DMS79 (cell line): Measurements from ENCODE around the gene TMX3.

ENCODE experiments used
- DNase-seq: peaks from one replicate; lab custom pipeline; 2025; lab: John Stamatoyannopoulos, UW

Gene TMX3

DNA sequence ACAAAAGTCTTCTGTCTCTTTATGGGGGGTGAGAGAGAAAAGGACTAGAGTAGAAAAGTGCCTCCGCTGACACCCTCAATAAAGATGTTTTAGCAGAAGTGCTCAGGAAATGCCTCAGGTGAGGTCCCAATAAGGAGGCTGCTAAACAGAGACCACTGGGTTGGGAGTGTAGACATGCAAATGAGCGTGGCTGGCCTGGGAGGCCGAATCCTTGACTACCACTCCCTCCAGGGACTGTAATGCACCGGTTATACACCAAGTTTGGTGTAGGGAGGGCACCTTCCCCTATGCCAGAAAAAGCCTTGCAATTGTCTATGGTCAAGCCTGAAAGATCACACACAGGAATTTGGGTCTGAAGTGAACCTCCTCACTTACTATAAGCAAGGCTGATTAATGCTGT lies 1.8 kb downstream of the TMX3 start:
- DNase-seq: no peak

GRCh38 chr18:68707646-68708045 lies 7.3 kb downstream of the TMX3 start:
- DNase-seq: no peak

GRCh38 chr18:68705119-68705518 lies 9.8 kb downstream of the TMX3 start:
- DNase-seq: no peak

DNA sequence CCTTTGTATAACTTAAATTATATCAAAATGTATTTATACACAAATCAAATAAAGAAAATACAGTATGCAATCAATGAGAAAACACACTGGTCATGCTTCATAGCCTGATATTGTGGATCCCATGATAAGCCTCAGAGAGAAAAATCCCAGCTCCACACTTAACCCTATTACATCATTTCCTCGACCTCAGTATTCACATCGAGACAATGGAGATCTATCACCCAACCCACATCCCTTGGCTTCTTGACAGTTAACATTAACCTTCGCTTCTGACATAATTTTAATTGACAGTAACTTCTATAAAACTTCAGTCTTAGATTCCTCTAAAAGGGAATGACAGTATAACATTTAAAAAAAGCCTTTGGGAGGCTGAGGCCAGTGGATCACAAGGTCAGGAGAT lies 11.6 kb downstream of the TMX3 start:
- DNase-seq: no peak

GRCh38 chr18:68701353-68701752 lies 13.6 kb downstream of the TMX3 start:
- no peak for DNase-seq

DNA sequence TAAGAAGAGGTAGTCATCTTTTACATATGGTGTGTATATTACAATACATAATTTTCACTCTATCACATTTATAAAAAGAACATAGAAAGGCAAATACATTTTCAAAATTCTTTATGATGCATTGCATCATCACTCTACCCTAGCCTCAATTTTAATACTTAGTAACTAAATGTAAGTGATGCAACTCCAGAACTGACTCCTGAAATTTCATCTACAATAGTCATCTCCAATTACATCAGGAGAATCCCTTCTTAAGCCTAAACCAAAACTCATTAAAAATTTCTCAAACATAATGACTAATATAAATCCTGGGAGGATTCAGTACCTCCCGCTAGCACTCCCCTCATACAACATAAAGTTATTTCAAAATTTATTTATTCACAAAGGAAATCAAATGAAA lies 15.9 kb downstream of the TMX3 start:
- no peak for DNase-seq

DNA sequence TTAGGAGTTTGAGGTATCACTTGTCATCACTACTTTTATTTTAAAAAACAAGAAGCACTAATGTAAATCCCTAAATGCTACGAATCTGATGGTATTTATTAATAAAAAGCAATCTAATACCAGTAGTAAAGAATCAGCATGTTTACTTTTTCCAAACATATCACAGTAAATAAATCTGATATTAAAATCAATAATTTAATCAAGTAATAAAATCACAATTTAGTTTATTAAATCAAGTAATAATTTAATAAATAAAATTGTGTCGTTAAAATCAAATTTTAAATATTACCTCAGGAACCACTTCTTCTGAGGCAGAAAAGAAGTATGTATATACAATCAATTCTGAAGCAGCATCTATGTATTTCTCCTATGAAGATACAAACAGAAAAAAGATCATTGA lies 18.0 kb downstream of the TMX3 start:
- DNase-seq: no peak

GRCh38 chr18:68694316-68694715 lies 20.6 kb downstream of the TMX3 start:
- DNase-seq: no peak

DNA sequence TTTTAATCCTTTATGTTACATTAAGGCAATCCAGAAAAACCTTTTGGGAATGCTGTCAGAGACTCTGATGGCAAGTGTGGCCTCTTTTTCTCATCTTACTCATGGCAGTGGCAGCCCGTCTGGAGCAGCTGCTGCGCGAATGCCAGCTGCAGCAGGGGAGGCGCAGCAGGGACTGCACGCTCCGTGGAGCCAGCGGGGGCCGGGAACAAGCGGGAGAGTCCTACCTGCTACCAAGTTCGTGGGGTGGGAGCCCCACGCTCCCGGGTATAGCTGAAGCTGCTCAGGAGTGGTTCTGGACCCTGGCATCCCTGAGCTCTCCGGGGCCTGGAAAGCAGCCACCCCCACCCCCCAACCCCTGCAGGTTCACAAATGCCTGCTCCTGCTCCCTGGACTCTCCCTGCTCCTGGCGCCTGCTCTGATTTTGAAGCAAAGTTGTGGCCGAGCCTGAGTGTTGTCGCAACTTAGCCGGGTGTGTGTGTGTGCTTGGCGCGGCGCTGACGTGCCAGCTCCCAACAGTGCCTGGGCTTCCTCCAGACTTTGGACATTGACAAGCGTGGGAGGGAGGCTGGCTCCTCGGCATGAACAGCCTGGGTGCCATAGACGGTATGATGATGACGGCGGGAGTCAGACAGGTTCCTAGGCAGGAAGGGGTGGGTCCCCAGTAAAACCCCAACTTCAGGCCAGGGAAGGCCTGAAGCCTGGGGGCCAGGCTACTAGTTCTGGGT lies 21.7 kb downstream of the TMX3 start:
- no peak for DNase-seq

- DNase-seq: no peak
Observed at GRCh38 chr18:68679528-68679927, 35.4 kb downstream of the TMX3 start.

DNA sequence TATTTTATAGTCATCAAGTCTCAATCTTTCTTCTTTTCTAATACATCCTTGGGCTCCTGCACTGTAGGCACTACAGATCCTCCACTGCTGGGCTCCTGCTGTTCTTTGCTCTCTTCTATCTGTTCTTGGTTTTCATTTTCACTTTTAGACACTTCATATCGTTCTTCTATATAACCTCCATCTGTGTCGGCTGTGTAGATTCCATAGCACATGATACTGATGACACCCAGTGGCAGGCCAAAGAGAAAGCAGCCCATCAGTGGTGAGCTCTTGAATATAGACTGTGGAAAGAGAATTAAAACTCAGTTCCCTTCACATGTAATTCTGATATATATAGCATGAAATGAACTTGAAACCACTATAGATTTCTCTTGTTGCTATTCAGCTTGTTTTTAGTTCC lies 38.0 kb downstream of the TMX3 start:
- DNase-seq: no peak

GRCh38 chr18:68667121-68667520 lies 47.8 kb downstream of the TMX3 start:
- no peak for DNase-seq

DNA sequence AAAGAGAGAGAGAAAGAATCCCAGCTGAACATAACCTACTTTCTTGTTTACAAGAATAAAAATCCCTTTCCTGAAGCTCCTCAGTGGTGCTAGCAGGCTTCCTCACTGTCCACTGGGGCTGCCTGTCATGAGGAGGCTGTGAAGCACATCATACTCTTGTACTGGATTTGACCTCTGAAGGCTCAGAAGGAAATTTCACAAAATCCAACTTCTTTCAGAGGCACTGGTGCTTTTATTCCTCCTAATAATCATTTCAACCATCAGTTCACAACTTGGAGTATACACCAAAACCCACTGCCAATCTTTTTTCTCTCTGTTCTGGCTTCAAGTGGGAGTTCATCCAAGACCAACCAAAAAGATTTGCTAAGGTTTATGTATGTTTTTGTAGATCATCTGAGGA lies 48.5 kb downstream of the TMX3 start:
- DNase-seq: no peak

- DNase-seq: no peak
Observed at GRCh38 chr18:68665628-68666027, 49.3 kb downstream of the TMX3 start.

- no peak for DNase-seq
Observed at GRCh38 chr18:68662754-68663153, 52.2 kb downstream of the TMX3 start.

GRCh38 chr18:68660354-68661183 lies 54.3 kb downstream of the TMX3 start:
- DNase-seq: no peak

DNA sequence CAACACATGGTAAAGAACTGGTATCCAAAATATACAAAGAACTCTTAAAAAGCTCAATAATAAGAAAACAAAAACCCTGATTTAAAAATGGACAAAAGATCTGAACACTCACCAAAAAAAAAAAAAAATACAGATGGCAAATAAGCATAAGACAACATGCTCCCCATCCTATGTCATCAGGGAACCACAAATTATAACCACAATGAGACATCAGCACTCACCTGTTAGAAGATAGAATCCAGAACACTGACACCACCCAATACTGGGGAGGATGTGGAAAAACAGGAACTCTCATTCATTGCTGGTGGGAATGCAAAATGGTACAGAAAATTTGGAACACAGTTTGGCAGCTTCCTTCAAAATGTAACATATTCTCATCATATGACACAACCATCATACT lies 66.7 kb downstream of the TMX3 start:
- no peak for DNase-seq

GRCh38 chr18:68642003-68642402 lies 72.9 kb downstream of the TMX3 start:
- no peak for DNase-seq

- no peak for DNase-seq
Observed at GRCh38 chr18:68640861-68641260, 74.0 kb downstream of the TMX3 start.

DNA sequence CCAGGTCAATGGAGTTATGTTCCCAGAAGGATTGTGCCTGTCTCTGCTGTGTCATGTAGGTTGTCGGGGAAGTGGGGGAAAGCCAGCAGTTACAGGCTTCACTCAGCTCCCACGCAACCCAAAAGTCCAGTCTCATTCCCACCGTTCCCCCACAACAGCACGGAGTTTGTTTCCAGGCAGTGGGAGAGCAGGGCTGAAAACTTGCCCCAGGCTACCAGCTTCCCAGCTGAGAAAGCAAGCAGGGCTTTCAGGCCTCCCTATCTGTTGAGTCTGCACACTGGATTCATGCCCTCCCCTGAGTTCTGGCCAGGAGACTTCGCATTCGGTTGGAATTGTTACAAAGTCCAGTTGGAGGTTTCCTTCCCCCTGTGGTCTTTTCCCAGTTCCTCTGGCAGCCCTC lies 76.3 kb downstream of the TMX3 start:
- DNase-seq: no peak

GRCh38 chr18:68627812-68628211 lies 87.1 kb downstream of the TMX3 start:
- DNase-seq: no peak
